ENCODE measurements around the gene U2AF1.
"Not testable (repeated sequence)": the region's sequence is repeated elsewhere in the genome, so short reads cannot be mapped to it uniquely, and the experiment has no call there.

DNA sequence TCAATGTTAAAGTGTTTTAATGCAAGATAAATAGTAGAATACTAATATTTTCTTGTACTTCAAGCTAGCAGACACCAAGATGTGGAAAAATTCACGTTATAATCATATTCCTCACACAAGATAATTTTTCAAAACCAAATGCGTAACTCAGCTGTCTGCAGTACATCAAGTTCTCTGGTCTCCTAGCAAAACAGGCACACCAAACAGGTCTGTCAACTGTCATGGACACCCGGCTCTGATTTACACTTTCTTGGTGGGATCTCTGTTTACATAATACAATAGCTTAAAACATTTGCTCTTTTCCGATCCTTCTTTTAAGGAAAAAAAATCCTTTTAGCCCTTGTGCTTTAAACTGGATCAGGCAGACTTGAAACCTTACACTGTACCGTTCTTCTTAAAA is 5.7 kb downstream of the U2AF1 start:
- TF ChIP-seq, protein P1, sequence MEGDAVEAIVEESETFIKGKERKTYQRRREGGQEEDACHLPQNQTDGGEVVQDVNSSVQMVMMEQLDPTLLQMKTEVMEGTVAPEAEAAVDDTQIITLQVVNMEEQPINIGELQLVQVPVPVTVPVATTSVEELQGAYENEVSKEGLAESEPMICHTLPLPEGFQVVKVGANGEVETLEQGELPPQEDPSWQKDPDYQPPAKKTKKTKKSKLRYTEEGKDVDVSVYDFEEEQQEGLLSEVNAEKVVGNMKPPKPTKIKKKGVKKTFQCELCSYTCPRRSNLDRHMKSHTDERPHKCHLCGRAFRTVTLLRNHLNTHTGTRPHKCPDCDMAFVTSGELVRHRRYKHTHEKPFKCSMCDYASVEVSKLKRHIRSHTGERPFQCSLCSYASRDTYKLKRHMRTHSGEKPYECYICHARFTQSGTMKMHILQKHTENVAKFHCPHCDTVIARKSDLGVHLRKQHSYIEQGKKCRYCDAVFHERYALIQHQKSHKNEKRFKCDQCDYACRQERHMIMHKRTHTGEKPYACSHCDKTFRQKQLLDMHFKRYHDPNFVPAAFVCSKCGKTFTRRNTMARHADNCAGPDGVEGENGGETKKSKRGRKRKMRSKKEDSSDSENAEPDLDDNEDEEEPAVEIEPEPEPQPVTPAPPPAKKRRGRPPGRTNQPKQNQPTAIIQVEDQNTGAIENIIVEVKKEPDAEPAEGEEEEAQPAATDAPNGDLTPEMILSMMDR (IDR thresholded peaks at IDR 0.05) = not testable (repeated sequence)
- not testable (repeated sequence) for TF ChIP-seq POLR2A (IDR thresholded peaks at IDR 0.05; ENCODE audit: low read depth)

Measured in esophagus muscularis mucosa (tissue), 3 donors.